Raji (cell line): ENCODE measurements around the gene MOB3C.

ENCODE experiments used
- POLR2A ChIP-seq: IDR thresholded peaks from 2 replicates; pipeline ENCODE4 v1.6.1; 2011; ENCODE audit warnings: low read depth, low read length, control low read depth; ENCODE audit not compliant: insufficient read depth

MOB3C gene

GRCh38 chr1:46642115-46642680, 25.6 kb upstream of the MOB3C start:
- no peak for TF ChIP-seq POLR2A

DNA sequence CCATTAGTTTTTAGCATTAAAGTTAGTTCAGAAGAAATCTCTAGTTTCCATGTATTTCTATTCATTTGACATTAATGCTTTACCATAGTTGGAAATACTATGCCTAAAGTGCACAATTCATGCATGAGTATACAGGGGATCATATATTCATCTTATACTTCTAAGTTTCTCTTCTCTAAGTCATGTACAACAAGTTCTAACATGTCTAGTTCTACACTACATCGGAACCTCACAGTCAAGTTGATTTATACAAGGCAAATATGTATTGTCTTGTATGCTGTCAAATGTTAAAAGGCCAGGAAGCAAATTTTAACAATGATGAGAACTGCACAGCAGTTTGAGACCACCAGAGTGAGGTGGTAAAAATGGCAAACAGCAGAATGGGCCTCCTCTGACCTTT, 22.9 kb upstream of the MOB3C start:
- TF ChIP-seq POLR2A, result no peak

- TF ChIP-seq POLR2A, result no peak
Observed at GRCh38 chr1:46638921-46639320, 22.3 kb upstream of the MOB3C start.

DNA sequence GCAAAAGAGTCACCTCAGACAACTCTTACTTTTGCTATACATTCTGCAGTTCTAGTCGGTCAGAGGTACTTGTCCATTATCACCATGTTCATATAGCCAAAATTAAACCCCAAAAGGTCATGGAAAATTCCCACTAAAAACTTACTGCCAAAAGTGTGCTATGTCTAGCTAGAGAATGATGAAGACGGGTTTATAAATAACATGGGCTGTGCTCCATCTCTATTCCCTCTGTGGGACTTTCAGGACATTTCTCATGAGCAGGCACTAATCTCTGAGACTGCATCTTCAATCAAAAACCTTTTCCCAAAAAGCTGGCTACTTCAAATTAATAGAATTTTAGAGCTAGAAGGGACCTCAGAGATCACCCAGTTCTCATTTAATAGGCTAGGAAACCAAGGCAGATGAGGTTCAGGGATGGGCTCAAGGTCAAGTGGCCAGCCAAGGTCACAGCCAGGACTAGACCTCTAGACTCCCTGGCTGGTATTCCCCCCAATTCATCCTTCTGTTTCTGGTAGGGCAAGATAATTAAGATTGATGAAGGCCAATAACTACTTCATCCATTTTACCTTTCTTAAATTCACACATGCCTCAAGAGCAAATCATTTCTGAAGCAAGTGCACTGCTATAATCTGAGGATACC, 21.0 kb upstream of the MOB3C start:
- no peak for TF ChIP-seq POLR2A

- no peak for TF ChIP-seq POLR2A
Observed at GRCh38 chr1:46635205-46635604, 18.6 kb upstream of the MOB3C start.

GRCh38 chr1:46630719-46631118, 14.1 kb upstream of the MOB3C start:
- TF ChIP-seq POLR2A, result no peak

DNA sequence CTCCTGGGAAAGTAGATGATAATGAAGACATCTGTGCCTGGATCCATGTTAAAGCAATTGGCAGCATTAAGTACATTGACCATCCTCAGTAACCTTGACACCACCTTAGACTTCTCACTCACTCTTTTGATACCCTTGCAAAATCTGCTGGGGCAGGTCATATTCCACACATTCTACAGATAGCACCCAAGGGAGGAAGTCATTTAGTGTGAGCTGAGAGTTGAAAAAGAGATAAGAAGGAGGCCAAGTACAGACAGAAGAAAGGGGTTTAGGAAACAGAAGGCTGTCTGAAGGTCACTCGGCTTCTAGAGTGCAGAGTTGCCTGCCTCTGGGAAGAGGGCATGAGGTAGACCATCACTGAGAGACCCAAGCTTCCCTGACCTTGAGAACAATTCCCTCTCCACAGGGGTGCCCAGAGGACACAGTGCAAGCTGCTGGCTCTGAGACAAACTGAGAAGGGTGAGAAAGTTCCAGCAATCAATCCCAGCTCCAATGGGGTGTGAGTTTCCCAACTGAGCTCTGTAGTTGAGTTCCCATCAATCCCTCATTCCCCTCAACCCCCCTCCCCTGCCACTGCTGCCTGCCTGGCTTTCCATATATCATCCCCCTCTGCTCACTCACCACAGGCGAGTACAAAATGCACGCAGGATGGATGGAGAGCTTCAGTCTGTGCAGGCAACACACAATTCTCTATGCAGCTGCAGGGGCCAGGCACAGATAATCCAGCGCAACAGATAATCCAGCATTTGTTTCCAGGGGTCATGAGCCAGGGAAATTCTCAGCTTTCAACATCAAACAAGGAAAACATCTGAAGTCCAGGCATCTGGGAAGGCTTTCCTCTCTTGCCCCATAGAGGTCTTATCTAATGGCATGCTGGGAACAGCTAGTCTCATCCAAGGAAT, 7.4 kb upstream of the MOB3C start:
- TF ChIP-seq POLR2A, result no peak

DNA sequence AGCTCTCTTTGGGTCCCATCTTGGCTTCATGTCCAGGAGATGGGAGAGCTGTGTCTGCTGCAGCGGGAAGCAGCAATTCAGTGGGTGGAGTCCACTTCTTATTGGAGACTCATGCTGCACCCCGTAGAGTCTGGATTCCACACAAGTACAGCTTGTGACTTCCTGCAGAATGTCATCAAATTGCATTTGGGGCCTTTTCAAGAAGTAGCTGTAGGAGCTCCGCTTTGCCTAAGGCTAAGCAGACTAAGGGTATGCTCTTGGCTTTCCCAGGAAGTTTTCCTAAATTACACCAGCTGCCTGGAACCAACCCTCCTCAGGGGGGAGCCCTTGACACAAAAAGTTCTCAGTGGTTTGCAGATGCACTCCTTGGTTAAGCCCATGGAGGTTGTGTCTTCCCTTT, 5.7 kb upstream of the MOB3C start:
- TF ChIP-seq POLR2A, result no peak

- TF ChIP-seq POLR2A, result no peak
Observed at GRCh38 chr1:46621930-46622329, 5.3 kb upstream of the MOB3C start.

DNA sequence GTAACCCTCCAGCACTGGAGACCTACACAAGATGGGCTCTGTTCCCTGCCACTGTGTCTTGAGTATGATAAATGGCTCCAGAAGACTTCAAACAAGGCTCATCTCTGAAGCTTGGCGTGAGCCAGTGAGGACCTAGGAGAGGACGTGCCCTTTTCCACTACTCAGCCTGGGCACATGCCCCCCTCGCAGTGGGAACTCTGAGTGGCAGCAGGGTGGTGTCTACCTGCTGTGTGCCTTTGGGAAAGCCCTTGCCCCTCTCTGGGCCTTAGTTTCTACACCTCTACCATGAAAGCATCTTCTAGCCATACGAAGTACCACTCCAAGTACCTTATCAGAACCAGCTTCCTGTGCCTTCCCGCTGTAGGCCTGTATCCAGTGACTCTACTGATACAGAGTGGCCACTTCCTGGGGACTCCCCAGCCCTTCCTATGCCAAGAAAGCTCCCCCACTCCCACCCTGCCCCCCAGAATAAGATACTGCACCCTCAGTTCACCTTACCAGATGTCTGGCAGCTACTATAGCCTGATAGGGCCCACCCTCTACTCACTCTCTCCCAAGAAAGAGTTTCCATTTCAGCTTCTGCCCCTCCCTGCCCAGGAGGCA, 3.1 kb upstream of the MOB3C start:
- no peak for TF ChIP-seq POLR2A

DNA sequence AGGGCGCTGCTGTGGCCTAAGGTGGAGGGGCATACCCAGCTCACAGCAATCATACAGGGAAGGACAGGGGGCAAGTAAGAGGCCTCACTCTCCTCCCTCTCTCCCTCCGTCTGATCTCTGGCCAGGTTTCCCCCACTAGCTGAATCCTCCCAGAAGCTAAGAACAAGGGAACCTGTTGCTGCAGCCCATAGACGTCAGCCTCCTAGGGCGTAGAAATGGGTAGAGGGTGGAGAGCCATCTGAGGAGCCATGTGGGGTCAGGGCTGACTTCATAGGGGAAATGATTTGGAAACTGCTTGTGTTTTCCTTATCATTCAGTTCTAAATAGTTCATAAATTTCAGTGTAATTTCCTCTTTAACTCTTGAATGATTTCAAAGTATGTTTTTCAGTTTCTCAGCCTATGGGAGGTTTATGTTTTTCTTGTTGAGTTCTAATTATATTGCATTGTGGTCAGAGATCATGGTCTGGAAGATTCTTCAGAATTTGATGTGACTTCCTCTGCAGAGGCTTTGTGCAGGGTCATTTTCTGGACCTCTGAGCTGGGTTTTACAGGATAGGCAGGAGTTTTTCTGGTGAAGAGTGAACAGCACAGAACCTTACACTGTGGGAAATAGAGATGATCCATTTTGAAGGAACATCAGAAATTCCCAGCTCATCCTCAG, 2.3 kb upstream of the MOB3C start:
- no peak for TF ChIP-seq POLR2A

DNA sequence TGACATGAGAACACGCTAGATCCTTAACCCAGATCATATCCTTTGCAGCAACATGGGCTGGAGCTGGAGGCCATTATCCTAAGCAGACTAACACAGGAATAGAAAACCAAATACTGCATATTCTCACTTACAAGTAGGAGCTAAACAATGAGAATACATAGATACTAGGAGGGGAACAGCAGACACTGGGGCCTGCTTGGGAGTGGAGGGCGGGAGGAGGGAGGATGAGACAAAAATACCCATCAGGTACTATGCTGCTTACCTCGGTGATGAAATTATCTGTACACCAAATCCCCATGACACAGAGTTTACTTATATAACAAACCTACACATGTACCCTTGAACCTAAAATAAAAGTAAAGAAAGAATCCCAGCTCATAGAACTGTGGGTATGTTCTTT, 1.2 kb upstream of the MOB3C start:
- no peak for TF ChIP-seq POLR2A

- TF ChIP-seq POLR2A, result no peak
Observed at GRCh38 chr1:46617108-46617800, 643 bp upstream of the MOB3C start.

GRCh38 chr1:46615735-46616134, 876 bp downstream of the MOB3C start:
- TF ChIP-seq POLR2A, result no peak

GRCh38 chr1:46615088-46615487, 1.5 kb downstream of the MOB3C start:
- TF ChIP-seq POLR2A, result no peak
